Liver (tissue), 9 donors: Measurements from ENCODE around the gene SLC38A10. TPM values are rescaled to one million over a fixed set of nuclear protein-coding genes. Genes with fewer than 3 reads are reported as not detected.
A peak's percentile ranks its signal among the peaks of the same experiment; 100 is the strongest.

Experiments used
- DNase-seq: peaks from one replicate; pipeline ENCODE4 v3.0.0-alpha.2; 2017; ENCODE audit warnings: low spot score
- H3K27ac ChIP-seq, 2 donors: one replicate each; pipeline ENCODE4 v1.7.0; 2013; ENCODE audit warnings: inconsistent platforms in 2 of 2, low read length in 2 of 2, control low read depth in 1 of 2, low read depth in 1 of 2, mild to moderate bottlenecking in 1 of 2
- H3K27me3 ChIP-seq, 4 donors: one replicate each; pipeline versions ENCODE4 v1.6.1 to v1.7.0; 2013; ENCODE audit warnings: low read length in 3 of 4, inconsistent platforms in 1 of 4, mild to moderate bottlenecking in 1 of 4, moderate library complexity in 1 of 4; ENCODE audit not compliant: control insufficient read depth in 4 of 4, insufficient read depth in 4 of 4
- H3K36me3 ChIP-seq, 4 donors: one replicate each; pipeline versions ENCODE4 v1.6.1 to v1.7.0; 2013; ENCODE audit warnings: low read length in 3 of 4, mild to moderate bottlenecking in 3 of 4, low read depth in 1 of 4, moderate library complexity in 1 of 4; ENCODE audit not compliant: control insufficient read depth in 4 of 4, insufficient read depth in 3 of 4
- H3K4me1 ChIP-seq, 4 donors: one replicate each; pipeline versions ENCODE4 v1.6.1 to v1.7.0; 2013; ENCODE audit warnings: low read length in 3 of 4, mild to moderate bottlenecking in 3 of 4, moderate library complexity in 1 of 4; ENCODE audit not compliant: control insufficient read depth in 4 of 4, insufficient read depth in 4 of 4
- H3K4me3 ChIP-seq, 3 donors: one replicate each; pipeline versions ENCODE4 v1.6.1 to v1.7.0; 2013; ENCODE audit warnings: low read length in 3 of 3, control low read depth in 1 of 3, low read depth in 1 of 3, mild to moderate bottlenecking in 1 of 3
- H3K9ac ChIP-seq, 2 donors: one replicate each; pipeline ENCODE4 v1.7.0; 2013; ENCODE audit warnings: low read length in 2 of 2, mild to moderate bottlenecking in 2 of 2, moderate library complexity in 2 of 2, control low read depth in 1 of 2, low read depth in 1 of 2
- H3K9me3 ChIP-seq, 4 donors: one replicate each; pipeline versions ENCODE4 v1.6.1 to v1.7.0; 2013; ENCODE audit warnings: low read length in 3 of 4; ENCODE audit not compliant: control insufficient read depth in 4 of 4
- EGR1 ChIP-seq, 2 donors: IDR thresholded peaks; 2 replicates each; pipeline ENCODE4 v1.6.1; 2016 to 2018; ENCODE audit warnings: antibody characterized with exemption in 2 of 2, low read depth in 2 of 2
- FOXA1 ChIP-seq: IDR thresholded peaks from 2 replicates; pipeline ENCODE4 v1.6.1; 2016; ENCODE audit warnings: antibody characterized with exemption
- FOXA2 ChIP-seq: IDR thresholded peaks from 2 replicates; pipeline ENCODE4 v1.6.1; 2016; ENCODE audit warnings: antibody characterized with exemption
- GABPA ChIP-seq, 2 donors: IDR thresholded peaks in 1 of 2; conservative IDR thresholded peaks in 1 of 2; 2 replicates each; pipeline ENCODE4 v1.6.1; 2016; ENCODE audit warnings: antibody characterized with exemption in 2 of 2, mild to moderate bottlenecking in 1 of 2, moderate library complexity in 1 of 2
- HNF4A ChIP-seq, 2 donors: conservative IDR thresholded peaks; 2 replicates each; pipeline ENCODE4 v1.6.1; 2016; ENCODE audit warnings: antibody characterized with exemption in 2 of 2, mild to moderate bottlenecking in 2 of 2
- HNF4G ChIP-seq: IDR thresholded peaks from 2 replicates; pipeline ENCODE4 v1.6.1; 2016; ENCODE audit warnings: antibody characterized with exemption
- NR2F2 ChIP-seq: IDR thresholded peaks from 2 replicates; pipeline ENCODE4 v1.6.1; 2016; ENCODE audit warnings: antibody characterized with exemption
- RAD21 ChIP-seq, 2 donors: IDR thresholded peaks; 2 replicates each; pipeline ENCODE4 v1.6.1; 2016; ENCODE audit warnings: antibody characterized with exemption in 2 of 2, mild to moderate bottlenecking in 2 of 2
- RXRA ChIP-seq, 2 donors: IDR thresholded peaks; 2 replicates each; pipeline ENCODE4 v1.6.1; 2017 to 2018; ENCODE audit warnings: antibody characterized with exemption in 2 of 2, mild to moderate bottlenecking in 1 of 2
- SP1 ChIP-seq: IDR thresholded peaks from 2 replicates; pipeline ENCODE4 v1.6.1; 2018; ENCODE audit warnings: antibody characterized with exemption, mild to moderate bottlenecking
- TAF1 ChIP-seq: conservative IDR thresholded peaks from 2 replicates; pipeline ENCODE4 v1.6.1; 2016; ENCODE audit warnings: antibody characterized with exemption, mild to moderate bottlenecking
- YY1 ChIP-seq: IDR thresholded peaks from 2 replicates; pipeline ENCODE4 v1.6.1; 2016; ENCODE audit warnings: antibody characterized with exemption, mild to moderate bottlenecking
- WGBS: extraction: QIAGEN DNeasy Blood & Tissue Kit; methylation state at CpG from one replicate; pipeline ENCODE4 v1.1.7; 2013; 5-methylcytosine and 5-hydroxymethylcytosine counted together
- polyA plus RNA-seq, 2 donors: library from polyadenylated mRNA; stranded (reverse) in 1 of 2; unstranded in 1 of 2; fragments of 200-250 nt in 1 of 2; fragments of >200 nt in 1 of 2; fragmentation: Nextera tagmentation in 1 of 2; extraction: Ambion mirVana in 1 of 2; gene quantifications; one replicate each; pipeline versions ENCODE4 v1.2.1 to v1.2.3, GENCODE V29; 2013 to 2015
- total RNA-seq, 2 donors: library from RNA; depleted of rRNA; stranded (reverse); fragments of >200 nt; gene quantifications; one replicate each; pipeline ENCODE4 v1.2.3, GENCODE V29; 2014
- TF ChIP-seq, protein P1 (sequence below): IDR thresholded peaks from 2 replicates; pipeline ENCODE4 v1.6.1; 2016; ENCODE audit warnings: antibody characterized with exemption, mild to moderate bottlenecking
- TF ChIP-seq, protein P2 (sequence below): IDR thresholded peaks from 2 replicates; pipeline ENCODE4 v1.6.1; 2016; ENCODE audit warnings: antibody characterized with exemption
- TF ChIP-seq, protein P3 (sequence below): fragments of 150-350 bp; IDR thresholded peaks from 2 replicates; pipeline ENCODE4 v1.5.1; 2017; ENCODE audit warnings: improper control_type of control experiment, low read depth, low read length; ENCODE audit not compliant: missing input control
- TF ChIP-seq, protein P4 (sequence below): IDR thresholded peaks from 2 replicates; pipeline ENCODE4 v1.6.1; 2016; ENCODE audit warnings: antibody characterized with exemption
- donor health status: healthy.
- donor health status: healthy.
- donor health status: healthy.
- donor health status: healthy.
- donor health status: healthy.

Gene SLC38A10
- total and polyA plus RNA-seq, 4 donors = 29.3 to 117 (median 54.7) TPM

DNA sequence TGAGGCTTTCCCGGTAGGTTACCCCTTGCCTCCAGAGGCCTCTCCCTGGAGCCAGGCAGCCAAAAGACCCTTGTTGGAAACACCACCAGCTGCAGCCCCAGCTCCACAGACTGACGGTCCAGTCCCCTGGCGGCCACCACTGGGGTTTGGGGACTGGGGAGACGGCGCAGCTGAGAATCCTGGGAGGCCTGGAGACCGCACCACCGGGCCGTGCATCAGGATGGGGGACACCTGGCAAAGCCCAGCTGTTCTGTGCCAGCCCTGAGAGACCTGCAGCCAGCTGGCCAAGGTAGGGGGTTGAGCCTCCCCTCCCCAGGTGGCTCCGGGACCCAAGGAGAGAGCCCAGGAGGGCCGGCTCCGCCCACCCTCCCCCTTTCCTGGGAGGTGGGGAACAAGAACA, 8.3 kb upstream of the SLC38A10 start:
- WGBS = 95% methylated on average over 11 of the region's 11 CpGs

DNA sequence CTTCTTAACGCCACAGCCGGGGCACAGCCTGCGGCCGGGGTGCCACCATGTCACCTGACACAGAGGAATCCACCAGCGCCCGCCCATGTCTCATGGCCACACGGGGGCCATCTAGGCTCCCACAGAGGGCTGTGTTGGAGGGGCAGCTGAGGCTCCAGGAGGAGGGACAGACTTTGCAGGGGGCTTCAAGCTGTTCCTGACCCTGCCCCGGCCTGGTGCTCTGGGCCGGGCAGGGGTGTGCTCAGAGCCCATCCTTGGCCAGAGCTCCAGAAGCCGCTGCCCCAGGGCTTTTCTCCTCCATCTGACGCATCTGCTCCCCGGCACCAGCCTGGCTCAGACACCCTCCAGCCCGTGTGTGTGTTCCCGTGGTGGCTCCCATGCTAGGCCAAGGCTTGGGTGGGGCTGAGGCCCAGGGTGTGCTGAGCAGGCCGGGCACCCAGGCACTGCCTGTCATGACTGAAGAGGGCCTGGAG, 7.8 kb upstream of the SLC38A10 start:
- H3K9ac ChIP-seq = no peak overlapping the region
- peaks cover 0 to 34% (median 14%) of the 10 kb centered on the region in 4 donors for H3K4me1 ChIP-seq
- no peaks in the 10 kb centered on the region for H3K27me3 ChIP-seq
- H3K27ac ChIP-seq = no peak overlapping the region
- no peak overlapping the region for H3K4me3 ChIP-seq
- no peaks in the 10 kb centered on the region for H3K36me3 ChIP-seq
- H3K9me3 ChIP-seq = no peaks in the 10 kb centered on the region
- DNase-seq = no peak
- WGBS = 83% methylated on average over 15 of the region's 15 CpGs
- TF ChIP-seq SP1 (no peak), RAD21 (IDR thresholded peaks at IDR 0.05) (no peak), HNF4G (no peak), FOXA2 (no peak), HNF4A (conservative IDR thresholded peaks at IDR 0.05) (no peak), YY1 (no peak), TAF1 (no peak), GABPA (IDR thresholded peaks at IDR 0.05 in 1 of 2, conservative IDR thresholded peaks at IDR 0.05 in 1 of 2) (no peak), EGR1 (IDR thresholded peaks at IDR 0.05; ENCODE audit: low read depth in 2 of 2) (no peak)
- TF ChIP-seq, protein P1, sequence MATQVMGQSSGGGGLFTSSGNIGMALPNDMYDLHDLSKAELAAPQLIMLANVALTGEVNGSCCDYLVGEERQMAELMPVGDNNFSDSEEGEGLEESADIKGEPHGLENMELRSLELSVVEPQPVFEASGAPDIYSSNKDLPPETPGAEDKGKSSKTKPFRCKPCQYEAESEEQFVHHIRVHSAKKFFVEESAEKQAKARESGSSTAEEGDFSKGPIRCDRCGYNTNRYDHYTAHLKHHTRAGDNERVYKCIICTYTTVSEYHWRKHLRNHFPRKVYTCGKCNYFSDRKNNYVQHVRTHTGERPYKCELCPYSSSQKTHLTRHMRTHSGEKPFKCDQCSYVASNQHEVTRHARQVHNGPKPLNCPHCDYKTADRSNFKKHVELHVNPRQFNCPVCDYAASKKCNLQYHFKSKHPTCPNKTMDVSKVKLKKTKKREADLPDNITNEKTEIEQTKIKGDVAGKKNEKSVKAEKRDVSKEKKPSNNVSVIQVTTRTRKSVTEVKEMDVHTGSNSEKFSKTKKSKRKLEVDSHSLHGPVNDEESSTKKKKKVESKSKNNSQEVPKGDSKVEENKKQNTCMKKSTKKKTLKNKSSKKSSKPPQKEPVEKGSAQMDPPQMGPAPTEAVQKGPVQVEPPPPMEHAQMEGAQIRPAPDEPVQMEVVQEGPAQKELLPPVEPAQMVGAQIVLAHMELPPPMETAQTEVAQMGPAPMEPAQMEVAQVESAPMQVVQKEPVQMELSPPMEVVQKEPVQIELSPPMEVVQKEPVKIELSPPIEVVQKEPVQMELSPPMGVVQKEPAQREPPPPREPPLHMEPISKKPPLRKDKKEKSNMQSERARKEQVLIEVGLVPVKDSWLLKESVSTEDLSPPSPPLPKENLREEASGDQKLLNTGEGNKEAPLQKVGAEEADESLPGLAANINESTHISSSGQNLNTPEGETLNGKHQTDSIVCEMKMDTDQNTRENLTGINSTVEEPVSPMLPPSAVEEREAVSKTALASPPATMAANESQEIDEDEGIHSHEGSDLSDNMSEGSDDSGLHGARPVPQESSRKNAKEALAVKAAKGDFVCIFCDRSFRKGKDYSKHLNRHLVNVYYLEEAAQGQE = no peak
- TF ChIP-seq, protein P2, sequence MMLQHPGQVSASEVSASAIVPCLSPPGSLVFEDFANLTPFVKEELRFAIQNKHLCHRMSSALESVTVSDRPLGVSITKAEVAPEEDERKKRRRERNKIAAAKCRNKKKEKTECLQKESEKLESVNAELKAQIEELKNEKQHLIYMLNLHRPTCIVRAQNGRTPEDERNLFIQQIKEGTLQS = no peak

More for the DNA sequence above, 8.3 kb upstream of the SLC38A10 start:
- H3K27ac ChIP-seq = peak overlapping the region in 1 of 2 donors; percentile 74
- H3K9ac ChIP-seq = no peak overlapping the region
- no peaks in the 10 kb centered on the region for H3K36me3 ChIP-seq
- peaks cover under 1 to 35% (median 18%) of the 10 kb centered on the region in 4 donors for H3K4me1 ChIP-seq
- H3K27me3 ChIP-seq = no peaks in the 10 kb centered on the region
- no peak overlapping the region for H3K4me3 ChIP-seq
- no peaks in the 10 kb centered on the region for H3K9me3 ChIP-seq
- no peak for DNase-seq
- no peak for TF ChIP-seq RAD21 (IDR thresholded peaks at IDR 0.05)
- no peak for TF ChIP-seq HNF4A (conservative IDR thresholded peaks at IDR 0.05)
- no peak for TF ChIP-seq FOXA2
- TF ChIP-seq, protein P1 = no peak
- TF ChIP-seq, protein P3, sequence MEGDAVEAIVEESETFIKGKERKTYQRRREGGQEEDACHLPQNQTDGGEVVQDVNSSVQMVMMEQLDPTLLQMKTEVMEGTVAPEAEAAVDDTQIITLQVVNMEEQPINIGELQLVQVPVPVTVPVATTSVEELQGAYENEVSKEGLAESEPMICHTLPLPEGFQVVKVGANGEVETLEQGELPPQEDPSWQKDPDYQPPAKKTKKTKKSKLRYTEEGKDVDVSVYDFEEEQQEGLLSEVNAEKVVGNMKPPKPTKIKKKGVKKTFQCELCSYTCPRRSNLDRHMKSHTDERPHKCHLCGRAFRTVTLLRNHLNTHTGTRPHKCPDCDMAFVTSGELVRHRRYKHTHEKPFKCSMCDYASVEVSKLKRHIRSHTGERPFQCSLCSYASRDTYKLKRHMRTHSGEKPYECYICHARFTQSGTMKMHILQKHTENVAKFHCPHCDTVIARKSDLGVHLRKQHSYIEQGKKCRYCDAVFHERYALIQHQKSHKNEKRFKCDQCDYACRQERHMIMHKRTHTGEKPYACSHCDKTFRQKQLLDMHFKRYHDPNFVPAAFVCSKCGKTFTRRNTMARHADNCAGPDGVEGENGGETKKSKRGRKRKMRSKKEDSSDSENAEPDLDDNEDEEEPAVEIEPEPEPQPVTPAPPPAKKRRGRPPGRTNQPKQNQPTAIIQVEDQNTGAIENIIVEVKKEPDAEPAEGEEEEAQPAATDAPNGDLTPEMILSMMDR = no peak
- no peak for TF ChIP-seq SP1
- TF ChIP-seq FOXA1 = no peak
- no peak for TF ChIP-seq RXRA (IDR thresholded peaks at IDR 0.05)
- no peak for TF ChIP-seq NR2F2
- TF ChIP-seq, protein P4, sequence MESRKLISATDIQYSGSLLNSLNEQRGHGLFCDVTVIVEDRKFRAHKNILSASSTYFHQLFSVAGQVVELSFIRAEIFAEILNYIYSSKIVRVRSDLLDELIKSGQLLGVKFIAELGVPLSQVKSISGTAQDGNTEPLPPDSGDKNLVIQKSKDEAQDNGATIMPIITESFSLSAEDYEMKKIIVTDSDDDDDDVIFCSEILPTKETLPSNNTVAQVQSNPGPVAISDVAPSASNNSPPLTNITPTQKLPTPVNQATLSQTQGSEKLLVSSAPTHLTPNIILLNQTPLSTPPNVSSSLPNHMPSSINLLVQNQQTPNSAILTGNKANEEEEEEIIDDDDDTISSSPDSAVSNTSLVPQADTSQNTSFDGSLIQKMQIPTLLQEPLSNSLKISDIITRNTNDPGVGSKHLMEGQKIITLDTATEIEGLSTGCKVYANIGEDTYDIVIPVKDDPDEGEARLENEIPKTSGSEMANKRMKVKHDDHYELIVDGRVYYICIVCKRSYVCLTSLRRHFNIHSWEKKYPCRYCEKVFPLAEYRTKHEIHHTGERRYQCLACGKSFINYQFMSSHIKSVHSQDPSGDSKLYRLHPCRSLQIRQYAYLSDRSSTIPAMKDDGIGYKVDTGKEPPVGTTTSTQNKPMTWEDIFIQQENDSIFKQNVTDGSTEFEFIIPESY = no peak
- no peak for TF ChIP-seq EGR1 (IDR thresholded peaks at IDR 0.05; ENCODE audit: low read depth in 2 of 2)
- no peak for TF ChIP-seq TAF1
